Hepatocyte (in vitro differentiated cells): ENCODE measurements around the gene PTPRM. TPM values are rescaled to one million over a fixed set of nuclear protein-coding genes. Genes with fewer than 3 reads are reported as not detected.
A peak's percentile ranks its signal among the peaks of the same experiment; 100 is the strongest.

Experiments used
- DNase-seq: peaks from one replicate; pipeline ENCODE4 v3.0.0-alpha.2; 2016; ENCODE audit warnings: low spot score
- H2AFZ ChIP-seq: fragments of 200-600 bp; sonication (generic); 2 replicates; pipeline ENCODE4 v1.6.0; 2016; ENCODE audit warnings: antibody characterized with exemption, mild to moderate bottlenecking
- H3K27ac ChIP-seq: fragments of 200-600 bp; sonication (generic); 2 replicates; pipeline ENCODE4 v1.5.1; 2016; ENCODE audit warnings: mild to moderate bottlenecking
- H3K27me3 ChIP-seq: fragments of 200-600 bp; sonication (generic); 2 replicates; pipeline ENCODE4 v1.6.1; 2016
- H3K36me3 ChIP-seq: fragments of 200-600 bp; sonication (generic); replicated peaks from 2 replicates; pipeline ENCODE4 v1.5.1; 2016; ENCODE audit warnings: low read depth; ENCODE audit not compliant: insufficient read depth
- H3K4me1 ChIP-seq: fragments of 200-600 bp; sonication (generic); 2 replicates; pipeline ENCODE4 v1.5.1; 2016; ENCODE audit warnings: mild to moderate bottlenecking, moderate library complexity; ENCODE audit not compliant: insufficient read depth
- H3K4me2 ChIP-seq: fragments of 200-600 bp; sonication (generic); 2 replicates; pipeline ENCODE4 v1.6.0; 2016
- H3K4me3 ChIP-seq: fragments of 200-600 bp; sonication (generic); 2 replicates; pipeline ENCODE4 v1.5.1; 2016; ENCODE audit warnings: mild to moderate bottlenecking
- H3K79me2 ChIP-seq: fragments of 200-600 bp; sonication (generic); 2 replicates; pipeline ENCODE4 v1.6.0; 2017; ENCODE audit warnings: mild to moderate bottlenecking
- H3K9me2 ChIP-seq: fragments of 200-600 bp; sonication (generic); replicated peaks from 2 replicates; pipeline ENCODE4 v1.6.0; 2017; ENCODE audit warnings: mild to moderate bottlenecking; ENCODE audit not compliant: insufficient read depth
- H3K9me3 ChIP-seq: fragments of 200-600 bp; sonication (generic); 2 replicates; pipeline ENCODE4 v1.5.1; 2016; ENCODE audit warnings: low read depth, mild to moderate bottlenecking
- H4K20me1 ChIP-seq: fragments of 200-600 bp; sonication (generic); 2 replicates; pipeline ENCODE4 v1.6.0; 2016; ENCODE audit warnings: mild to moderate bottlenecking; ENCODE audit not compliant: insufficient read depth, poor library complexity, severe bottlenecking
- EZH2 ChIP-seq: fragments of 200-600 bp; sonication (generic); IDR thresholded peaks from 2 replicates; pipeline ENCODE4 v1.6.1; 2016; ENCODE audit warnings: antibody characterized with exemption, mild to moderate bottlenecking, borderline replicate concordance
- EZH2phosphoT487 ChIP-seq: fragments of 200-600 bp; sonication (generic); IDR thresholded peaks from one replicate; pipeline ENCODE4 v1.6.1; 2018; ENCODE audit warnings: antibody characterized with exemption, mild to moderate bottlenecking, low read depth, moderate library complexity; ENCODE audit not compliant: unreplicated experiment, severe bottlenecking
- WGBS: methylation state at CpG from one replicate; pipeline ENCODE4 v1.1.6; 2016; ENCODE audit warnings: low lambda C conversion rate; ENCODE audit errors: missing lambda C conversion rate; 5-methylcytosine and 5-hydroxymethylcytosine counted together
- polyA plus RNA-seq: library from polyadenylated mRNA; unstranded; fragments of >200 nt; fragmentation: Nextera tagmentation; extraction: Ambion mirVana; gene quantifications from 2 replicates; pipeline ENCODE4 v1.2.1, GENCODE V29; 2016
- total RNA-seq: library from RNA; depleted of rRNA; stranded (reverse); fragments of >200 nt; gene quantifications from 2 replicates; pipeline ENCODE4 v1.2.3, GENCODE V29; 2014
- TF ChIP-seq, protein P1 (sequence below): fragments of 200-600 bp; sonication (generic); IDR thresholded peaks from 2 replicates; pipeline ENCODE4 v1.5.1; 2016; ENCODE audit warnings: antibody characterized with exemption, mild to moderate bottlenecking; ENCODE audit not compliant: poor library complexity

The PTPRM gene
- total and polyA plus RNA-seq, 2 experiments from 2014 or later = 26.1 to 47.4 TPM

DNA sequence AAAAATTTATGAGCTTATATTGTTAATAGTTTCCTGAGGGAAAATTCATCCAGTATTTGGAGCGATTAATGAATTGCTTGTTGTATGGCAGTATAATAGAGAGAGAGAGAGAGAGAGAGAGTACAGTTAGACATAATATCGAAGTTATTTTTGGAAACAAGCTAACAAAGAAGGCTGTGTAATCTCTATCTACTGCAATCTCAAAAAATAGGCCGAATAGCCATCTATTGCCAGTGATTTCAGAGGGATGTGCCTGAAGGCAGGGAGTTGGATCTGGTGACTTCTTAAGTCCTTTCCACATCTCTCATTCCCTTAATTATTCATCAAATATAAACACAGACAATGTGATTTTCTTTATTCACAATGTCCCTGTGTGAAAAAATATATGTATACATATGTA lies 609.0 kb downstream of the PTPRM start:
- Histone ChIP-seq H3K4me1 (peaks cover 7% of the 10 kb centered on the region), H2AFZ (no peak overlapping the region), H3K79me2 (no peaks in the 10 kb centered on the region), H3K27me3 (no peaks in the 10 kb centered on the region), H3K9me3 (no peaks in the 10 kb centered on the region), H3K9me2 (no peaks in the 10 kb centered on the region), H3K4me2 (no peak overlapping the region), H4K20me1 (no peaks in the 10 kb centered on the region), H3K27ac (no peak overlapping the region), H3K36me3 (no peaks in the 10 kb centered on the region), H3K4me3 (no peak overlapping the region)
- no peak for DNase-seq
- no peak for TF ChIP-seq EZH2phosphoT487
- TF ChIP-seq, protein P1, sequence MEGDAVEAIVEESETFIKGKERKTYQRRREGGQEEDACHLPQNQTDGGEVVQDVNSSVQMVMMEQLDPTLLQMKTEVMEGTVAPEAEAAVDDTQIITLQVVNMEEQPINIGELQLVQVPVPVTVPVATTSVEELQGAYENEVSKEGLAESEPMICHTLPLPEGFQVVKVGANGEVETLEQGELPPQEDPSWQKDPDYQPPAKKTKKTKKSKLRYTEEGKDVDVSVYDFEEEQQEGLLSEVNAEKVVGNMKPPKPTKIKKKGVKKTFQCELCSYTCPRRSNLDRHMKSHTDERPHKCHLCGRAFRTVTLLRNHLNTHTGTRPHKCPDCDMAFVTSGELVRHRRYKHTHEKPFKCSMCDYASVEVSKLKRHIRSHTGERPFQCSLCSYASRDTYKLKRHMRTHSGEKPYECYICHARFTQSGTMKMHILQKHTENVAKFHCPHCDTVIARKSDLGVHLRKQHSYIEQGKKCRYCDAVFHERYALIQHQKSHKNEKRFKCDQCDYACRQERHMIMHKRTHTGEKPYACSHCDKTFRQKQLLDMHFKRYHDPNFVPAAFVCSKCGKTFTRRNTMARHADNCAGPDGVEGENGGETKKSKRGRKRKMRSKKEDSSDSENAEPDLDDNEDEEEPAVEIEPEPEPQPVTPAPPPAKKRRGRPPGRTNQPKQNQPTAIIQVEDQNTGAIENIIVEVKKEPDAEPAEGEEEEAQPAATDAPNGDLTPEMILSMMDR = no peak
- TF ChIP-seq EZH2 = no peak
- WGBS = 92% methylated on average over 3 of the region's 3 CpGs

GRCh38 chr18:8176554-8176953 lies 609.4 kb downstream of the PTPRM start:
- TF ChIP-seq EZH2phosphoT487 = no peak
- TF ChIP-seq, protein P1 = no peak
- no peak for TF ChIP-seq EZH2
- no peak overlapping the region for H3K27ac ChIP-seq
- H3K27me3 ChIP-seq = no peaks in the 10 kb centered on the region
- no peaks in the 10 kb centered on the region for H3K9me3 ChIP-seq
- H2AFZ ChIP-seq = no peak overlapping the region
- no peaks in the 10 kb centered on the region for H4K20me1 ChIP-seq
- H3K36me3 ChIP-seq = no peaks in the 10 kb centered on the region
- no peaks in the 10 kb centered on the region for H3K79me2 ChIP-seq
- H3K4me2 ChIP-seq = no peak overlapping the region
- H3K4me3 ChIP-seq = no peak overlapping the region
- H3K4me1 ChIP-seq = peaks cover 7% of the 10 kb centered on the region
- no peak for DNase-seq
- H3K9me2 ChIP-seq = no peaks in the 10 kb centered on the region
- WGBS = 52% methylated on average over 4 of the region's 4 CpGs

GRCh38 chr18:8177330-8178016 lies 610.4 kb downstream of the PTPRM start:
- no peak overlapping the region for H3K4me3 ChIP-seq
- no peaks in the 10 kb centered on the region for H4K20me1 ChIP-seq
- H3K79me2 ChIP-seq = no peaks in the 10 kb centered on the region
- H3K9me2 ChIP-seq = no peaks in the 10 kb centered on the region
- no peak overlapping the region for H3K27ac ChIP-seq
- H3K4me1 ChIP-seq = peaks cover 7% of the 10 kb centered on the region
- no peaks in the 10 kb centered on the region for H3K9me3 ChIP-seq
- DNase-seq = peak; percentile 23
- WGBS = 72% methylated on average over 3 of the region's 3 CpGs
- no peaks in the 10 kb centered on the region for H3K27me3 ChIP-seq
- no peak for TF ChIP-seq EZH2
- TF ChIP-seq, protein P1 = no peak
- no peak for TF ChIP-seq EZH2phosphoT487
- H3K4me2 ChIP-seq = no peak overlapping the region
- no peak overlapping the region for H2AFZ ChIP-seq
- no peaks in the 10 kb centered on the region for H3K36me3 ChIP-seq
